KMS-11 (cell line): ENCODE measurements around the gene MPZL1.

Experiments used
- H2AFZ ChIP-seq: fragments of 200-600 bp; sonication (generic); 2 replicates; pipeline ENCODE4 v1.6.1; 2016; ENCODE audit warnings: antibody characterized with exemption, mixed run types, low read depth
- H3K27ac ChIP-seq: fragments of 200-600 bp; sonication (generic); 2 replicates; pipeline ENCODE4 v1.6.1; 2016; ENCODE audit warnings: mild to moderate bottlenecking, mixed run types
- H3K27me3 ChIP-seq: fragments of 200-600 bp; sonication (generic); 2 replicates; pipeline ENCODE4 v1.6.1; 2017; ENCODE audit warnings: mild to moderate bottlenecking, low read depth, mixed run types, moderate library complexity; ENCODE audit not compliant: insufficient read depth
- H3K36me3 ChIP-seq: fragments of 200-600 bp; sonication (generic); 2 replicates; pipeline ENCODE4 v1.6.1; 2017; ENCODE audit warnings: mild to moderate bottlenecking, mixed run types; ENCODE audit not compliant: insufficient read depth
- H3K4me1 ChIP-seq: fragments of 200-600 bp; sonication (generic); 2 replicates; pipeline ENCODE4 v1.6.1; 2016; ENCODE audit warnings: mild to moderate bottlenecking, low read depth, mixed run types; ENCODE audit not compliant: poor library complexity, severe bottlenecking
- H3K4me2 ChIP-seq: fragments of 200-600 bp; sonication (generic); 2 replicates; pipeline ENCODE4 v1.7.0; 2016; ENCODE audit warnings: mild to moderate bottlenecking, mixed run types
- H3K4me3 ChIP-seq: fragments of 200-600 bp; sonication (generic); IDR thresholded peaks from 2 replicates; pipeline ENCODE4 v1.6.1; 2017; ENCODE audit warnings: low read depth, low read length, mixed read lengths; ENCODE audit not compliant: insufficient read depth
- H3K79me2 ChIP-seq: fragments of 200-600 bp; sonication (generic); 2 replicates; pipeline ENCODE4 v1.6.1; 2016; ENCODE audit warnings: low read depth, mixed run types; ENCODE audit not compliant: insufficient read depth
- H3K9ac ChIP-seq: fragments of 200-600 bp; sonication (generic); 2 replicates; pipeline ENCODE4 v1.6.1; 2016; ENCODE audit warnings: mild to moderate bottlenecking, mixed run types
- H4K20me1 ChIP-seq: fragments of 200-600 bp; sonication (generic); 2 replicates; pipeline ENCODE4 v1.6.1; 2016; ENCODE audit warnings: mild to moderate bottlenecking, mixed run types; ENCODE audit not compliant: insufficient read depth
- CTCF ChIP-seq: fragments of 200-600 bp; sonication (generic); conservative IDR thresholded peaks from 2 replicates; pipeline ENCODE4 v1.6.1; 2017; ENCODE audit warnings: low read depth, mild to moderate bottlenecking, antibody characterized with exemption, low read length, moderate library complexity, mixed read lengths

MPZL1 gene

GRCh38 chr1:167833904-167834303 is 112.1 kb downstream of the MPZL1 start:
- H3K9ac ChIP-seq, result no peak overlapping the region
- H3K4me1 ChIP-seq, result no peaks in the 10 kb centered on the region
- H3K27ac ChIP-seq, result no peak overlapping the region
- TF ChIP-seq CTCF, result no peak
- H3K4me2 ChIP-seq, result no peak overlapping the region
- no peaks in the 10 kb centered on the region for H3K36me3 ChIP-seq
- H3K27me3 ChIP-seq, result no peaks in the 10 kb centered on the region
- H3K79me2 ChIP-seq, result no peaks in the 10 kb centered on the region
- no peaks in the 10 kb centered on the region for H4K20me1 ChIP-seq
- no peak overlapping the region for H3K4me3 ChIP-seq
- H2AFZ ChIP-seq, result no peak overlapping the region

GRCh38 chr1:167836197-167836596 is 114.4 kb downstream of the MPZL1 start:
- no peak overlapping the region for H3K9ac ChIP-seq
- H3K27ac ChIP-seq, result no peak overlapping the region
- TF ChIP-seq CTCF, result no peak
- no peak overlapping the region for H3K4me3 ChIP-seq
- H3K79me2 ChIP-seq, result no peaks in the 10 kb centered on the region
- no peaks in the 10 kb centered on the region for H4K20me1 ChIP-seq
- H2AFZ ChIP-seq, result no peak overlapping the region
- no peak overlapping the region for H3K4me2 ChIP-seq
- H3K4me1 ChIP-seq, result no peaks in the 10 kb centered on the region
- no peaks in the 10 kb centered on the region for H3K36me3 ChIP-seq
- H3K27me3 ChIP-seq, result no peaks in the 10 kb centered on the region

- TF ChIP-seq CTCF, result no peak
- no peak overlapping the region for H3K4me3 ChIP-seq
- H3K27ac ChIP-seq, result no peak overlapping the region
These were observed 115.5 kb downstream of the MPZL1 start for GRCh38 chr1:167837326-167837725.

GRCh38 chr1:167839009-167839408 is 117.2 kb downstream of the MPZL1 start:
- no peak overlapping the region for H3K4me2 ChIP-seq
- H3K27me3 ChIP-seq, result no peaks in the 10 kb centered on the region
- TF ChIP-seq CTCF, result no peak
- H3K4me1 ChIP-seq, result no peaks in the 10 kb centered on the region
- H3K4me3 ChIP-seq, result no peak overlapping the region
- H3K79me2 ChIP-seq, result no peaks in the 10 kb centered on the region
- no peaks in the 10 kb centered on the region for H3K36me3 ChIP-seq
- no peak overlapping the region for H3K27ac ChIP-seq
- H3K9ac ChIP-seq, result no peak overlapping the region
- no peak overlapping the region for H2AFZ ChIP-seq
- H4K20me1 ChIP-seq, result no peaks in the 10 kb centered on the region

More at GRCh38 chr1:167837326-167837725, 115.5 kb downstream of the MPZL1 start:
- no peak overlapping the region for H3K4me2 ChIP-seq
- no peaks in the 10 kb centered on the region for H4K20me1 ChIP-seq
- no peaks in the 10 kb centered on the region for H3K27me3 ChIP-seq
- H3K4me1 ChIP-seq, result no peaks in the 10 kb centered on the region
- H2AFZ ChIP-seq, result no peak overlapping the region
- no peak overlapping the region for H3K9ac ChIP-seq
- H3K36me3 ChIP-seq, result no peaks in the 10 kb centered on the region
- H3K79me2 ChIP-seq, result no peaks in the 10 kb centered on the region
